Common myeloid progenitor, CD34-positive (primary cell): ENCODE results near the gene GALR1.
"Not testable (repeated sequence)": the region's sequence is repeated elsewhere in the genome, so short reads cannot be mapped to it uniquely, and the experiment has no call there.

Experiments
- CTCF ChIA-PET: fragments of 350-600 bp; sonication (Branson Sonifier 250); formaldehyde crosslinking; loops from one replicate; lab custom pipeline; 2021; ENCODE audit warnings: antibody characterized with exemption; lab: Charles Lee
- POLR2A ChIA-PET: fragments of 350-600 bp; sonication (Branson Sonifier 250); formaldehyde crosslinking; loops from one replicate; lab custom pipeline; 2021; ENCODE audit warnings: antibody characterized with exemption; lab: Charles Lee
- DNase-seq, 3 donors: peaks; one replicate each; pipeline versions ENCODE4 v3.0.0 to v3.0.0-alpha.2; 2013
- H3K27ac ChIP-seq, 2 experiments: 1 replicate in 1 of 2; 2 replicates in 1 of 2; pipeline ENCODE4 v1.7.0; 2013; ENCODE audit warnings: inconsistent platforms in 2 of 2, low read length in 2 of 2, mild to moderate bottlenecking in 2 of 2, low read depth in 1 of 2, moderate library complexity in 1 of 2; ENCODE audit not compliant: severe bottlenecking in 2 of 2, insufficient read depth in 1 of 2, poor library complexity in 1 of 2
- H3K27me3 ChIP-seq, 5 experiments: replicated peaks in 2 of 5; 1 replicate in 3 of 5; 2 replicates in 2 of 5; pipeline versions ENCODE4 v1.6.1 to v1.7.0; 2013; ENCODE audit warnings: low read length in 4 of 5, mild to moderate bottlenecking in 2 of 5, moderate library complexity in 2 of 5, inconsistent platforms in 1 of 5; ENCODE audit not compliant: insufficient read depth in 5 of 5, control insufficient read depth in 4 of 5
- H3K36me3 ChIP-seq, 4 experiments: 1 replicate in 2 of 4; 2 replicates in 2 of 4; pipeline versions ENCODE4 v1.6.1 to v1.7.0; 2013; ENCODE audit warnings: low read length in 3 of 4, control low read depth in 1 of 4, mild to moderate bottlenecking in 1 of 4; ENCODE audit not compliant: control insufficient read depth in 4 of 4, insufficient read depth in 4 of 4
- H3K4me1 ChIP-seq, 4 experiments: 1 replicate in 3 of 4; 2 replicates in 1 of 4; pipeline versions ENCODE4 v1.6.1 to v1.7.1; 2013; ENCODE audit warnings: low read length in 3 of 4, mild to moderate bottlenecking in 3 of 4, control low read depth in 1 of 4, inconsistent platforms in 1 of 4, moderate library complexity in 1 of 4; ENCODE audit not compliant: control insufficient read depth in 4 of 4, insufficient read depth in 4 of 4; ENCODE audit errors: control extremely low read depth in 1 of 4
- H3K4me3 ChIP-seq, 7 experiments: 1 replicate in 4 of 7; 2 replicates in 3 of 7; pipeline versions ENCODE4 v1.5.1 to v1.7.0; 2013; ENCODE audit warnings: mild to moderate bottlenecking in 7 of 7, low read length in 6 of 7, moderate library complexity in 6 of 7, inconsistent platforms in 2 of 7, low read depth in 2 of 7, control low read depth in 1 of 7; ENCODE audit not compliant: insufficient read depth in 4 of 7, control insufficient read depth in 1 of 7; ENCODE audit errors: extremely low read depth in 1 of 7
- H3K9me3 ChIP-seq, 5 experiments: 1 replicate in 4 of 5; 2 replicates in 1 of 5; pipeline versions ENCODE4 v1.6.1 to v1.7.1; 2013; ENCODE audit warnings: low read length in 4 of 5, mild to moderate bottlenecking in 2 of 5, inconsistent platforms in 1 of 5, low read depth in 1 of 5, moderate library complexity in 1 of 5; ENCODE audit not compliant: control insufficient read depth in 4 of 5, insufficient read depth in 2 of 5; ENCODE audit errors: control extremely low read depth in 1 of 5
- WGBS: methylation state at CpG from one replicate; pipeline ENCODE4 v1.1.5; 2013; ENCODE audit not compliant: insufficient coverage; 5-methylcytosine and 5-hydroxymethylcytosine counted together

Gene GALR1

DNA sequence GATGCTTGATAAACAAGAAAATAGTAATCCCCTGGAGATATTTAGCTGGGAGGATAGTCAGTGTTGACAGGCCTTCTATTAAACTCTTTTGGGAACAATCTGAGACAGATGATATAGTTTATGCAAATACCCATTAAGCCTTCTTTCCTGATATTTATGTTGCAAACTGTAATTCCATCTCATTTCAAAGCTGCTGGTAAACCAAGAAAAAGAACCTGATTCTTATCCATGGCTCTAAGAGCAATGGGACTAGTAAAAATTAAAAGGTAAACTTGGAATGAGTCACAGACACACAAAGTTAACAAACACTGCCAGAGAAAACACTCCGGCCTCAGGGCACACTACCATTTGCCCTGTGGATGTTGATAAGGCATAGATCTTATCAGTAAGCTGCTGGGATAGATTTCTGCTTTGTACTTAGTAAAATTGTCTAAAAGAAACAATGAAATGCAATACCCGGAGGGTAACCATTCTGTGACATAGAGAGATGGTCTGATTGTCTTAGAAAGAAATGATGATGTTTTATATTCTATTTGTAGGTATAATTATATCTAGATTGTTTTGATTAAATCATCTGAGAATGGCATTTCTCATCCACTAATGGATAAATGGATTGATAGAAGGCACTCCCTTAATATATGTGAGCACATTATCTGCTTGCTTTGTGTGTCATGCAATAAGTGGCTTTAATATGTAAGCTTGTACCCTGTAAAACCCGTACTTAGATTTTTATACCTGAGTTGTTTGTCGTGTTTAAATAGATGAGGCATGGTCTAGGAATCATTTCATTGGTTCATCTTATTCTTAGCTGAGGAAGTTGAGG is 13.2 kb downstream of the GALR1 start:
- H3K27me3 ChIP-seq = peaks cover 0 to 4% (median 0%) of the 10 kb centered on the region in 5 experiments
- H3K4me1 ChIP-seq = no peaks in the 10 kb centered on the region
- H3K36me3 ChIP-seq = no peaks in the 10 kb centered on the region
- POLR2A ChIA-PET = no interaction called here
- CTCF ChIA-PET = no interaction called here
- WGBS = 85% methylated on average over 3 of the region's 4 CpGs
- no peak overlapping the region for H3K4me3 ChIP-seq
- peaks cover 0 to 14% (median 5%) of the 10 kb centered on the region in 5 experiments for H3K9me3 ChIP-seq
- DNase-seq = no peak
- H3K27ac ChIP-seq = no peak overlapping the region

DNA sequence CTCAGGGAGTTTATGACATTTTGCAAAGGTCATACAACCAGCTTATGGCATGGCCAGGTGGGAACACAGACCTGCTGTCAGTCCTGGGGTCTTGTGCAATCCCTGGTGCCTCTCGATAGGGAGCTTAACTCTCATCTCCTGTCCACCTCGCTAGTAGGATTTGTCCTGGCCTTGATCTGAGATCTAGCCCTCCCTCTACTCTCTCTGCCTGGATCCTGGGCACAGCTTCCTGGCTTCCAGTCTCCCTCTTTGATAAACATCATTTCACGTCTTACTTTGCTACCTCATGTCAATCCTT is 13.8 kb downstream of the GALR1 start:
- no peak for DNase-seq
- Histone ChIP-seq H3K27ac (no peak overlapping the region), H3K27me3 (peaks cover 0 to 4% (median 0%) of the 10 kb centered on the region in 5 experiments), H3K4me1 (no peaks in the 10 kb centered on the region), H3K36me3 (no peaks in the 10 kb centered on the region), H3K9me3 (peaks cover 0 to 14% (median 5%) of the 10 kb centered on the region in 5 experiments), H3K4me3 (no peak overlapping the region)
- ChIA-PET CTCF (no interaction called here), POLR2A (no interaction called here)
- 100% methylated on average over 3 of the region's 3 CpGs for WGBS

DNA sequence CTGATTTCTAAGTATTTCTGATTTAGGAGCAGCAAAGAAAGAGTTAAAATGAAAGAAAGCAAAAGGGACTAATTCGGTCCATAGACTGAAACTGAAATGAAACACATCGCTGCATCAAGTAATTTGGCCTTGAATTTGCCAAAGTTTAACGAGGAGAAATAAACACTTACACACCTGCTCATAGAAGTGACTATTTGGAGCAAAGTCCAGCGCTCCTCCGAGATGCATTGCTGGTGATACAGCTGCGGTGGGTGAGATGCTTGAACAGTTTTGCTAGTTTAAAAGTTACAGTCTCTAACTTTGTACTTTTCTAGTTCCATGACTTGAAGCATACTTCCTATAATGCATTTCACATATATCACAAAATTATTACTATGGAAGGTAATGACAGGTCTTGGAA is 18.3 kb downstream of the GALR1 start:
- ChIA-PET CTCF (no interaction called here), POLR2A (no interaction called here)
- WGBS = 84% methylated on average over 2 of the region's 6 CpGs
- H3K9me3 ChIP-seq = peaks cover 0 to 14% (median 5%) of the 10 kb centered on the region in 5 experiments
- peaks cover 0 to 18% (median 8%) of the 10 kb centered on the region in 5 experiments for H3K27me3 ChIP-seq
- DNase-seq = no peak
- H3K27ac ChIP-seq = no peak overlapping the region
- H3K4me3 ChIP-seq = no peak overlapping the region
- no peaks in the 10 kb centered on the region for H3K4me1 ChIP-seq
- no peaks in the 10 kb centered on the region for H3K36me3 ChIP-seq

DNA sequence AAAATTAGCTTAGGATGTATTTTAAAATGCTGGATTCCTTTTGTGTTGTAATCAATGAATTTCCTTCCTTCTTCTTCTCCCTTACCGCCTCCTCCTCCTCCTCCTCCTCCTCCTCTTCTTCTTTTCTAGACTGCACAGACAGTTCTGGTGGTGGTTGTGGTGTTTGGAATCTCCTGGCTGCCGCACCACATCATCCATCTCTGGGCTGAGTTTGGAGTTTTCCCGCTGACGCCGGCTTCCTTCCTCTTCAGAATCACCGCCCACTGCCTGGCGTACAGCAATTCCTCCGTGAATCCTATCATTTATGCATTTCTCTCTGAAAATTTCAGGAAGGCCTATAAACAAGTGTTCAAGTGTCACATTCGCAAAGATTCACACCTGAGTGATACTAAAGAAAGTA is 18.8 kb downstream of the GALR1 start:
- H3K4me3 ChIP-seq = no peak overlapping the region
- ChIA-PET CTCF (no interaction called here), POLR2A (no interaction called here)
- H3K27me3 ChIP-seq = peaks cover 0 to 19% (median 8%) of the 10 kb centered on the region in 5 experiments
- H3K9me3 ChIP-seq = peaks cover 0 to 14% (median 5%) of the 10 kb centered on the region in 5 experiments
- 68% methylated on average over 7 of the region's 9 CpGs for WGBS
- no peak overlapping the region for H3K27ac ChIP-seq
- no peak for DNase-seq
- no peaks in the 10 kb centered on the region for H3K36me3 ChIP-seq
- H3K4me1 ChIP-seq = no peaks in the 10 kb centered on the region

DNA sequence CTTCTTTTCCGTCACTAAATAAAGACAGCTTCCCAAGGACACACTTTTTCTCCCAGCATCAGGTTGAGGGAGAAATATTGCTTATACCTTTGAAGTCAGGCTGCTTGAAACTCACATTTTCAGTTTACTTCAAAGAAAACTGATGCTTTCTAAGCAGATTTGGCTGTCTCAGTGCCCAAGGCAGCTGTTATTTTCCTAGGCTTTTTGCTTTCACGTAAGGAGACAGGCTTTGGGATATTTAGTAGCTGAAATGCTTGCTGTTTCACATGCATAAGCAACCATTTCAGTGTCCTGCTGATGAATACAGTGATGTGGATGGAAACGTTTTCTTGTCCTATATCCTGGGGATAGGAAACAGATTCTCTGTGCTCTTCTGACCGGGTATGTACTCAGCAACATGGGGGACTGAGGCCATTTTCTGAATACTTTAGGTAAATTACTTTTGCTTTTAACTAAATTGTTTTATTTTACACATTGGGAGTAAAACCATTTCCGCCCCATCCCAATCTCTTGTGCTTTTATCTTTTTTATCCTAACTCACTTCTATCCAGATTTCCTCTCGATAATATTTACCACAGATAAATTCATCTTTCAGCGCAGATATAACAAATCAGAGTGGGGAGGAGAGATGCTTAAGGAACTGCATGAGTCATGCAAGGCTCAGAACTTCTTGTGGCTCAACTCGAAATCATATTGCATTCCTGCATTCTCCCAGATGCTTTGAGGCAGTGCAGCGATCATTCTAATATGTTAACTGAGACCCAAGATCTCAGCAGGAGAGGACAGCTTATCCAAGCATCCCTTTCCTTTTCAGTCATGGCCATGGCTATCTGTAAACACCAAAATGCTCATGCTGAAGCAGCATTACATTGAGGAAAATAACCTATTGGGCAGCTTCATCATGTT is 22.2 kb downstream of the GALR1 start:
- no peak overlapping the region for H3K27ac ChIP-seq
- H3K36me3 ChIP-seq = no peaks in the 10 kb centered on the region
- ChIA-PET POLR2A (no interaction called here), CTCF (no interaction called here)
- H3K27me3 ChIP-seq = peaks cover 0 to 20% (median 11%) of the 10 kb centered on the region in 5 experiments
- H3K4me1 ChIP-seq = no peaks in the 10 kb centered on the region
- WGBS = 55% methylated on average over 5 of the region's 9 CpGs
- H3K4me3 ChIP-seq = no peak overlapping the region
- peaks cover 0 to 3% (median 1%) of the 10 kb centered on the region in 5 experiments for H3K9me3 ChIP-seq
- no peak for DNase-seq

DNA sequence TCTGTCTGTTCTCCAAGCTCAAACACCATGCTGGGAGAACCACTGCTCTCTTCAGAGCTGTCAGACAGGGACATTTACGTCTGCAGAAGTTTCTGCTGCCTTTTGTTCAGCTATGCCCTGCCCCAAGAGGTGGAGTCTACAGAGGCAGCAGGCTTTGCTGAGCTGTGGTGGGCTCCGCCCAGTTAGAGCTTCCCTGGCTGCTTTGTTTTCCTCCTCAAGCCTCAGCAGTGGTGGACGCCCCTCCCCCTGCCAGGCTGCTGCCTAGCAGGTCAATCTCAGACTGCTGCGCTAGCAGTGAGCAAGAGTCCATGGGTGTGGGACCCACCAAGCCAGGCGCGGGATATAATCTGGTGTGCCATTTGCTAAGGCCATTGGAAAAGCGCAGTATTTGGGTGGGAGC is 41.2 kb downstream of the GALR1 start:
- WGBS = 50% methylated on average over 6 of the region's 7 CpGs
- DNase-seq, CTCF ChIA-PET, H3K4me3 ChIP-seq, H3K9me3 ChIP-seq, H3K36me3 ChIP-seq, H3K27ac ChIP-seq, H3K4me1 ChIP-seq, H3K27me3 ChIP-seq, POLR2A ChIA-PET: not testable (repeated sequence)

DNA sequence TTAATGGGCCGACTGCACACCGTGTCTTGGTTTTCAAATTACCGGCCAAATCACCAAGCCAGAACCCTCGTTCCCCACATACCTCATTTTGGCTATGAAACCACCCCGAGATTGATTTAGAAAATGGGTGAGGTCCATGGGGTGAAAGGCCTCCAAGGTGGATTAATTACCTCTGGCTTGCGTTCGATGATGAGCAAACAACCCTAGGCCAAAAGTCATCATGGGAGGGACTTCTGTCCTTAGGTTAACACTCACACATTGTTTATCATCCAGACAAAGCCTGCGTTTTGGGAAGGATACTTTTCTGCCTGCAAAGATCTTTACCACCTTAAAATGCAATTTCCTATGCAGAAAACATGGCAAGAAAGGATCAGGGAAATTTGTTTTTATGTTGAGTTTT is 48.5 kb downstream of the GALR1 start:
- WGBS = 74% methylated on average over 5 of the region's 8 CpGs
- ChIA-PET CTCF (interaction anchor here (0.9 kb wide), 1 partner anchor 70 kb away, joined by 4 read pairs; no protein-coding TSS in a partner anchor), POLR2A (no interaction called here)
- Histone ChIP-seq H3K9me3 (no peaks in the 10 kb centered on the region), H3K36me3 (no peaks in the 10 kb centered on the region), H3K27me3 (peaks cover 0 to 3% (median 2%) of the 10 kb centered on the region in 5 experiments), H3K4me3 (no peak overlapping the region), H3K27ac (no peak overlapping the region), H3K4me1 (no peaks in the 10 kb centered on the region)
- DNase-seq = no peak
